ENCODE measurements around the gene DMXL2. TPM values are rescaled to one million over a fixed set of nuclear protein-coding genes. Genes with fewer than 3 reads are reported as not detected.
"Not testable (repeated sequence)": the region's sequence is repeated elsewhere in the genome, so short reads cannot be mapped to it uniquely, and the experiment has no call there.

The DMXL2 gene
- total RNA-seq, 1 donor from 2014 or later = 68.3 TPM

- Histone ChIP-seq H3K36me3 (peaks cover 40% of the 10 kb centered on the region), H3K9me3 (no peaks in the 10 kb centered on the region), H3K4me1 (no peaks in the 10 kb centered on the region), H3K27ac (no peak overlapping the region), H3K27me3 (ENCODE audit: low read depth) (no peaks in the 10 kb centered on the region), H3K4me3 (no peak overlapping the region)
- DNase-seq (no peak), ATAC-seq (no peak)
- TF ChIP-seq CTCF (IDR thresholded peaks at IDR 0.05) = no peak
- intact Hi-C loops (cut with DNase I) = no loop called here
Observed at GRCh38 chr15:51448622-51449399, 173.8 kb downstream of the DMXL2 start.

- DNase-seq (no peak), ATAC-seq (no peak)
- peaks cover 36% of the 10 kb centered on the region for H3K36me3 ChIP-seq
- no peaks in the 10 kb centered on the region for H3K27me3 ChIP-seq (ENCODE audit: low read depth)
- no peaks in the 10 kb centered on the region for H3K9me3 ChIP-seq
- intact Hi-C loops (cut with DNase I) = no loop called here
- no peaks in the 10 kb centered on the region for H3K4me1 ChIP-seq
- H3K27ac ChIP-seq = no peak overlapping the region
- no peak overlapping the region for H3K4me3 ChIP-seq
- TF ChIP-seq CTCF (IDR thresholded peaks at IDR 0.05) = no peak
Observed at GRCh38 chr15:51447855-51448621, 174.5 kb downstream of the DMXL2 start.

- peaks cover 32% of the 10 kb centered on the region for H3K36me3 ChIP-seq
- H3K4me3 ChIP-seq; ATAC-seq; H3K9me3 ChIP-seq; H3K27ac ChIP-seq; intact Hi-C loops (cut with DNase I); H3K4me1 ChIP-seq; H3K27me3 ChIP-seq (ENCODE audit: low read depth); DNase-seq: not testable (repeated sequence)
Observed at GRCh38 chr15:51446029-51446744, 176.4 kb downstream of the DMXL2 start.

- no peaks in the 10 kb centered on the region for H3K27me3 ChIP-seq (ENCODE audit: low read depth)
- peaks cover 18% of the 10 kb centered on the region for H3K36me3 ChIP-seq
- no peak overlapping the region for H3K27ac ChIP-seq
- DNase-seq (no peak), ATAC-seq (no peak)
- TF ChIP-seq CTCF (IDR thresholded peaks at IDR 0.05) = no peak
- no peaks in the 10 kb centered on the region for H3K9me3 ChIP-seq
- H3K4me3 ChIP-seq = no peak overlapping the region
- intact Hi-C loops (cut with DNase I) = no loop called here
- no peaks in the 10 kb centered on the region for H3K4me1 ChIP-seq
Observed at GRCh38 chr15:51444807-51445206, 177.8 kb downstream of the DMXL2 start.

- Histone ChIP-seq H3K36me3 (peaks cover 11% of the 10 kb centered on the region), H3K4me3 (no peak overlapping the region), H3K27me3 (ENCODE audit: low read depth) (no peaks in the 10 kb centered on the region), H3K4me1 (no peaks in the 10 kb centered on the region), H3K9me3 (no peaks in the 10 kb centered on the region), H3K27ac (no peak overlapping the region)
- no peak for TF ChIP-seq CTCF (IDR thresholded peaks at IDR 0.05)
- ATAC-seq = no peak
- no peak for DNase-seq
- intact Hi-C loops (cut with DNase I) = no loop called here
Observed at GRCh38 chr15:51444112-51444511, 178.5 kb downstream of the DMXL2 start.

All from lower lobe of right lung (tissue), 2 donors.